ENCODE results near the gene SALL1.

SALL1 gene

GRCh38 chr16:51163894-51164566 is 13.0 kb upstream of the SALL1 start:
- Histone ChIP-seq H3K4me3 (ENCODE audit: low read depth, low read length) (no peak overlapping the region), H3K36me3 (replicated peaks) (no peaks in the 10 kb centered on the region), H3K27me3 (replicated peaks) (no peaks in the 10 kb centered on the region), H3K27ac (no peak overlapping the region)
- in situ Hi-C loops (cut with HindIII; ENCODE audit: low pct_ligation_motif_present, low sequenced_read_pairs) = no loop called here
- DNase-seq = no peak
- no peak for TF ChIP-seq CTCF (IDR thresholded peaks at IDR 0.05; ENCODE audit: low read depth, low read length, missing control alignments)

- no peak for DNase-seq
- Histone ChIP-seq H3K27me3 (replicated peaks) (no peaks in the 10 kb centered on the region), H3K36me3 (replicated peaks) (no peaks in the 10 kb centered on the region), H3K27ac (no peak overlapping the region), H3K4me3 (ENCODE audit: low read depth, low read length) (no peak overlapping the region)
- in situ Hi-C loops (cut with HindIII; ENCODE audit: low pct_ligation_motif_present, low sequenced_read_pairs) = no loop called here
- no peak for TF ChIP-seq CTCF (IDR thresholded peaks at IDR 0.05; ENCODE audit: low read depth, low read length, missing control alignments)
Measured at GRCh38 chr16:51163366-51163765, 12.3 kb upstream of the SALL1 start.

DNA sequence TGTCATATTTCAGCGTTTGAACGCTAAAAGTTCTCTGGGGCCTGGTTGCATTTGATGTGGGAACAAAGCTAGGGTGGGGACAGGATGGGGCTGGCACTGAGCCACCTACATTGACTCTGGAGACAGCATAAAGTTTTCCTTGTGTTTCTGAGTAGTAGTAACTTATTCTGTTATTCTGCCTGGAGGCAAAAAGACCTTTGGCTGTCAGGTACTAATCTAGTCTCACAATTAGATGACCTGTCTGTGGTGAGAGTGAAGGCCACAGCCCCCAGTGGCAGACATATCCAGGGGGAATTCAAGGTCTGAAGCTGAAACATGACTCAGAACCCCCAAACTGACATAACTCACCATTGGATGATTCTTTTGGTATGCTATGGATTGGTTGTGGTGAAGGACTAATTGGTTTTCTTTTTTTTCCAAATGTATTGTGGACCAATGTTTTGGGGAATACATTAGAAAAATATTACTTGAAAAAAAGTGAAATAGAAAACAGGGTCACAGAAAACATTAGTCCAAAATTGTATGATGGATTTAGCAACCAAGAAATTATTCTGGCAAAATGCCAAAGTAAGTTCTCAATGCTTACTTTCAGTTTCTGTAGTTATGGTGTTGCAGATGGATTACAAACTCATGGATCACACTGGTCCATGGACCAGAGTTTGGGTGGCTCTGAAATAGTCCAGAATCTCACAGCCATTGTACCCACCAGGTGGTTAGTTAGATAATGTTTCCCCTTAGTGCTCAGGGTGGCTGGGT is 10.5 kb upstream of the SALL1 start:
- Histone ChIP-seq H3K27me3 (replicated peaks) (peaks cover 9% of the 10 kb centered on the region), H3K4me3 (ENCODE audit: low read depth, low read length) (no peak overlapping the region), H3K27ac (no peak overlapping the region), H3K36me3 (replicated peaks) (no peaks in the 10 kb centered on the region)
- no peak for DNase-seq
- in situ Hi-C loops (cut with HindIII; ENCODE audit: low pct_ligation_motif_present, low sequenced_read_pairs) = no loop called here
- TF ChIP-seq CTCF (IDR thresholded peaks at IDR 0.05; ENCODE audit: low read depth, low read length, missing control alignments) = no peak

GRCh38 chr16:51159865-51160264 is 8.8 kb upstream of the SALL1 start:
- H3K27me3 ChIP-seq (replicated peaks) = peaks cover 25% of the 10 kb centered on the region
- no peak overlapping the region for H3K27ac ChIP-seq
- peak; percentile 14 for TF ChIP-seq CTCF (IDR thresholded peaks at IDR 0.05; ENCODE audit: low read depth, low read length, missing control alignments)
- no peaks in the 10 kb centered on the region for H3K36me3 ChIP-seq (replicated peaks)
- in situ Hi-C loops (cut with HindIII; ENCODE audit: low pct_ligation_motif_present, low sequenced_read_pairs) = no loop called here
- no peak overlapping the region for H3K4me3 ChIP-seq (ENCODE audit: low read depth, low read length)
- DNase-seq = no peak

GRCh38 chr16:51159296-51159695 is 8.2 kb upstream of the SALL1 start:
- no peak for TF ChIP-seq CTCF (IDR thresholded peaks at IDR 0.05; ENCODE audit: low read depth, low read length, missing control alignments)
- Histone ChIP-seq H3K4me3 (ENCODE audit: low read depth, low read length) (no peak overlapping the region), H3K27me3 (replicated peaks) (peaks cover 31% of the 10 kb centered on the region), H3K36me3 (replicated peaks) (no peaks in the 10 kb centered on the region), H3K27ac (no peak overlapping the region)
- no peak for DNase-seq
- in situ Hi-C loops (cut with HindIII; ENCODE audit: low pct_ligation_motif_present, low sequenced_read_pairs) = no loop called here
